ENCODE measurements around the gene ATP6V0E1. TPM values are rescaled to one million over a fixed set of nuclear protein-coding genes. Genes with fewer than 3 reads are reported as not detected.
"Not testable (repeated sequence)": the region's sequence is repeated elsewhere in the genome, so short reads cannot be mapped to it uniquely, and the experiment has no call there.

Gene ATP6V0E1
- polyA plus RNA-seq, 1 donor: 205 TPM

GRCh38 chr5:172999974-173000373 is 16.4 kb downstream of the ATP6V0E1 start:
- DNase-seq: no peak

- DNase-seq: no peak
These were observed 17.8 kb downstream of the ATP6V0E1 start for GRCh38 chr5:173001229-173001841.

DNA sequence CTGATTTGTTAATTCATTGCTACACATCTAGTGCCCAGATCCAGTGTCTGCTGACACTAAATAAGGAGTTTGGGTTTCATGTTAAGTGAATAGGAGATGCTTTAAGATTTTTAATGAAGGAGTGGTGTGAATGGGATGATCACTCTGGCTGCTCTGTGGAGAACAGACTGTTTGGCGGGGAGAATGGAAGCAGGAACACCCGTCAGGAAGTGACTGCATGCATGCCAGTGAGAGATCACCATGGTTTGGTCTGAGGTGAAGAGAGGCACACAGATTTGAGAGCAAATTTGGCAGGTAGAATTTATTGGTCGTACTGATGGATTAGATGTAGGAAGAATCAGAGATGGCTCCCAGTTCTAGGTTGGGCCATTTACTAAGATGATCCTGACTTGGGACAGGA is 19.8 kb downstream of the ATP6V0E1 start:
- no peak for DNase-seq

- no peak for DNase-seq
These were observed 20.4 kb downstream of the ATP6V0E1 start for GRCh38 chr5:173004013-173004412.

GRCh38 chr5:173004447-173004846 is 20.9 kb downstream of the ATP6V0E1 start:
- no peak for DNase-seq

- DNase-seq: no peak
These were observed 26.4 kb downstream of the ATP6V0E1 start for GRCh38 chr5:173010021-173010420.

DNA sequence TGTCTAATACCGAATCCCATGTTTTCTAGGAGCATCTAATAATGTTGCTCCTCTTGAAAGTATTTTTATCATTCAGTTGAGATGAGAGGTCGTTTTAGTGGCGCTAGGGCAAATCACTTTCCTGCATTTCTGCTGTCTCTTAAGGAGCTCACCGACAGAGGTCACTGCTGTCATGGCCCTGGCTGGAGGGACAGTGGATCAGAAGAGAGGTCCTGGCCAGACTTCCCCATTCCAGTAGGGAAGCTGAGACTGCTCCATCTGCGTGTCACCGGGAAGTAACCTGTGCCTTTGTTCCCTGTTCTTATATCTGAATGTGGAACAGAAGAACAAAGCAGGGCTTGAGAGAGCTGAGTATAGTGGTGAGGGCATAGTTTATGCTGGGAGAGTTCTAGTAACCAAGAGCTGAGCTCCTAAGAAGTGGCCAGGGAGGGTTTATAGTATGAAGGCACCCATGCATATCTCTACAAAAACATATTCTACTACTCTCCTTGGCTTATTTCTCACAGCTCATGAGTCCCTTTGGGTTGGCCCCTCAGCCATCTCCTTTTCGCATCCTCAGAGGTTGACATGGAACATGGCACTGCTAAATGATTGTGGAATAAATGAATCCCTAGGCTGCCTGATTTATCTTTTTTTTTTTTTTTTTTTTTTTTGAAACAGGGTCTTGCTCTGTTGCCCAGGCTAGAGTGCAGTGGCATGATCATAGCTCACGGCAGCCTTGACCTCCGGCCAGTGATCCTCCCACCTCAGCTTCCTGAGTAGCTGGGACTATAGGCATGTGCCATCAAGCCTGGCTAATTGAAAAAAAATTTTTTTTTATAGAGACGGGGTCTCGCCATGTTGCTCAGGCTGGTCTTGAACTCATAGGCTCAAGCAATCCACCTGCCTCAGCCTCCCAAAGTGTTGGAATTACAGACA is 27.2 kb downstream of the ATP6V0E1 start:
- DNase-seq: no peak

- DNase-seq: no peak
These were observed 28.0 kb downstream of the ATP6V0E1 start for GRCh38 chr5:173011566-173011965.

DNA sequence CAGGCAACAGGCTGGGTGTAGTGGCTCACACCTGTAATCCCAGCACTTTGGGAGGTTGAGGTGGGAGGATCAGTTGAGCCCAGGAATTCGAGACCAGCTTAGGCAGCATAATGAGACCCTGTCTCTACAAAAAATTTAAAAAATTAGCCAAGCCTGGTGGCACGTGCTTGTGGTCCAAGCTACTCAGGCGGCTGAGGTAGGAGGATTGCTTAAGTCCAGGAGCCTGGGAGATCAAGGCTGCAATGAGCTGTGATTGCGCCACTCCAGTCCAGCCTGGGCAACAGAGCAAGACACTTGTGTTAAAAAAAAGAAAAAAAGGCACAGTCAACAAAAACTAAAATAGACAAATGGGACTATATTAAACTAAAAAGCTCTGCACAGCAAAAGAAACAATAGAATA is 29.3 kb downstream of the ATP6V0E1 start:
- no peak for DNase-seq

GRCh38 chr5:173014671-173015070 is 31.1 kb downstream of the ATP6V0E1 start:
- DNase-seq: no peak

- DNase-seq: no peak
These were observed 31.6 kb downstream of the ATP6V0E1 start for GRCh38 chr5:173015192-173015591.

- DNase-seq: no peak
These were observed 32.3 kb downstream of the ATP6V0E1 start for GRCh38 chr5:173015598-173016455.

- no peak for DNase-seq
These were observed 33.1 kb downstream of the ATP6V0E1 start for GRCh38 chr5:173016598-173017046.

DNA sequence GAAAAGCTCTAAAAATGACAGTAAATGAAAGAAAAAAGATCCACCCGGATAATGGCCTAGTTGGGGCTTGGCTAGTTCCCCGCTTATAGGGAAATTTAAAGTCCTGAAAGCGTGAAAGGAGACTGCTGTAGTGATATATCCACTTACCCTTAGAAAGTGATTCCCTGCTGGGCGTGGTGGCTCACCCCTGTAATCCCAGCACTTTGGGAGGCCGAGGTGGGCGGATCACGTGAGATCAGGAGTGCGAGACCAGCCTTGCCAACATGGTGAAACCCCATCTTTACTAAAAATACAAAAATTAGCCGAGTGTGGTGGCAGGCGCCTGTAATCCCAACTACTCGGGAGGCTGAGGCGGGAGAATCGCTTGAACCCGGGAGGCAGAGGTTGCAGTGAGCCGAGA is 33.5 kb downstream of the ATP6V0E1 start:
- DNase-seq: not testable (repeated sequence)

DNA sequence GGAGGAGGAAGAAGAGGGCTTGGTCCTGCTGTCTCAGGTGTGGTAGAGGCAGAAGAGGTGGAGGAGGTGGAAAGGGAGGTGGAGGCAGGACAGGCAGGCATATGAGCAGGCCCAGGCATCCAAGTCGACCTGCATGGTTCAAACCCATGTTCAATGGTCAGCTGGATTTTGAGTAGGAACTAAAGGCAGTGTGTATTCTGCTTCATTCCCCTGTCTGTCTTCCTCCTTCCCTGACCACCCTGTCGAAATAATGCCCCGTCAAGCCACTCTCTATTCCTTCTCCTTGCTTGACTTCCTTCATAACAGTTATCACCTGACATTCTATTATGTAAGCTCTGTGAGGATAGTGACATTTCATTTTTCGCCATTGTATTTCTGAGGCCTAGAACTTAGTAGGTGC is 34.8 kb downstream of the ATP6V0E1 start:
- DNase-seq: no peak

GRCh38 chr5:173020154-173020581 is 36.6 kb downstream of the ATP6V0E1 start:
- no peak for DNase-seq

DNA sequence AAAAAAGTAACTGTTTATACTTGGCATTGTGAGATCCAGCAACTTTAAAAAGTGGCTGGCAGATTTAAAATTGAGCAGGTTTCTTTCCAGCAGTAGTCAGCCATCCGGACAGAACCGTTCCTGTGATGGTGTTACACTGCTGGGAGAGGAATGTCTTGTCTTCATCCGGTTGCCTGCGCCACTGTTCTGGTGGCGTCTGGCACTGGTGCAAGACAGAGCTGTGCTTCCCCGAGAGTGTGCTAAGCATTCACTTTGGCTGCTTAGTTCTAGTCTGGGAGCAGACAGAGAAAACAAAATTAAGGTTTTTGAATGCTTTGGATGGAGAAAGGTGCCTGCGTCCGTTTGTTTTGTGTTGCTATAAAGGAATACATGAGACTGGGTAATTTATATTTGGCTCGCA is 37.1 kb downstream of the ATP6V0E1 start:
- DNase-seq: no peak

GRCh38 chr5:173025651-173026050 is 42.1 kb downstream of the ATP6V0E1 start:
- DNase-seq: no peak

GRCh38 chr5:173027905-173028304 is 44.3 kb downstream of the ATP6V0E1 start:
- DNase-seq: no peak

- DNase-seq: no peak
These were observed 45.3 kb downstream of the ATP6V0E1 start for GRCh38 chr5:173028811-173029327.

GRCh38 chr5:173029499-173029921 is 45.9 kb downstream of the ATP6V0E1 start:
- DNase-seq: no peak

- not testable (repeated sequence) for DNase-seq
These were observed 48.5 kb downstream of the ATP6V0E1 start for GRCh38 chr5:173032096-173032495.

Measured in left kidney (tissue), 2 donors.